ENCODE data around the gene EXO1.

DNA sequence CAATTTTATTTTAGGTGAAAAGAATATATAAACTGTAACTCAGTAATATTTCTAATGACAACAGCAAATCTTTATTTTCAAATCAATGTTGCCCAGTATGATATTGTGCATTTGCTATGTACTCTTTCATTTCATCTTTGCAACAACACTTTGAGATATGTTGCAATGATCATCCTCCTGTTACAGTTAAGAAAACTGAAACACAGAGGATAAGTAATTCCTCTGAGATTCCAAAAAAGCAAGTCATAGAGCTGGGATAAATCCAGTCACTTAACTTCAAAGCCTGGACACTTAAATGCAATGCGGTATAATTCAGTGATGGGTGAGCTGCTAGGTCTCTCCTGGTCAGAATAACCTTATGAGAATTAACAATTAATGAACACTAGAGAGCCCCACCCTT is 48.6 kb upstream of the EXO1 start:
- TF ChIP-seq, protein P1, sequence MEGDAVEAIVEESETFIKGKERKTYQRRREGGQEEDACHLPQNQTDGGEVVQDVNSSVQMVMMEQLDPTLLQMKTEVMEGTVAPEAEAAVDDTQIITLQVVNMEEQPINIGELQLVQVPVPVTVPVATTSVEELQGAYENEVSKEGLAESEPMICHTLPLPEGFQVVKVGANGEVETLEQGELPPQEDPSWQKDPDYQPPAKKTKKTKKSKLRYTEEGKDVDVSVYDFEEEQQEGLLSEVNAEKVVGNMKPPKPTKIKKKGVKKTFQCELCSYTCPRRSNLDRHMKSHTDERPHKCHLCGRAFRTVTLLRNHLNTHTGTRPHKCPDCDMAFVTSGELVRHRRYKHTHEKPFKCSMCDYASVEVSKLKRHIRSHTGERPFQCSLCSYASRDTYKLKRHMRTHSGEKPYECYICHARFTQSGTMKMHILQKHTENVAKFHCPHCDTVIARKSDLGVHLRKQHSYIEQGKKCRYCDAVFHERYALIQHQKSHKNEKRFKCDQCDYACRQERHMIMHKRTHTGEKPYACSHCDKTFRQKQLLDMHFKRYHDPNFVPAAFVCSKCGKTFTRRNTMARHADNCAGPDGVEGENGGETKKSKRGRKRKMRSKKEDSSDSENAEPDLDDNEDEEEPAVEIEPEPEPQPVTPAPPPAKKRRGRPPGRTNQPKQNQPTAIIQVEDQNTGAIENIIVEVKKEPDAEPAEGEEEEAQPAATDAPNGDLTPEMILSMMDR (IDR thresholded peaks at IDR 0.05): no peak
- no peak for TF ChIP-seq POLR2A (IDR thresholded peaks at IDR 0.05; ENCODE audit: low read depth)

All from esophagus muscularis mucosa (tissue), 3 donors.